Panc1 (cell line): ENCODE measurements around the gene SARS1. TPM values are rescaled to one million over a fixed set of nuclear protein-coding genes. Genes with fewer than 3 reads are reported as not detected.

Experiments used
- ATAC-seq: fragments of 200-7000 bp; cut with Tn5 transposase; 2 replicates; pipeline ENCODE4 v1.9.1; 2020; ENCODE audit warnings: mild to moderate bottlenecking, moderate library complexity
- BruUV-seq: library from RNA; stranded (reverse); fragments of 400-500 nt; replicated peaks from 2 replicates; lab custom pipeline; 2021; lab: Mats Ljungman, UMichigan
- CTCF ChIA-PET: fragments of 300-600 bp; sonication (Branson Sonifier 250); formaldehyde crosslinking; loops from one replicate; lab custom pipeline; 2022; ENCODE audit warnings: antibody characterized with exemption; lab: Charles Lee
- POLR2A ChIA-PET: fragments of 300-600 bp; sonication (Branson Sonifier 250); formaldehyde crosslinking; loops from one replicate; lab custom pipeline; 2022; ENCODE audit warnings: antibody characterized with exemption; lab: Charles Lee
- DNase-seq: peaks from one replicate; pipeline ENCODE4 v3.0.0-alpha.2; 2010; ENCODE audit warnings: low read depth, low spot score
- H3K27ac ChIP-seq: 2 replicates; pipeline ENCODE4 v1.5.1; 2011; ENCODE audit warnings: mild to moderate bottlenecking, low read length, inconsistent platforms
- H3K27me3 ChIP-seq: fragments of 200-500 bp; sonication (Bioruptor generic); 2 replicates; pipeline ENCODE4 v1.6.0; 2014; ENCODE audit warnings: low read length, inconsistent platforms; ENCODE audit not compliant: control insufficient read depth, insufficient read depth
- H3K36me3 ChIP-seq: fragments of 200-500 bp; sonication (Bioruptor generic); 2 replicates; pipeline ENCODE4 v1.5.1; 2014; ENCODE audit warnings: inconsistent platforms, mild to moderate bottlenecking, low read length, moderate library complexity; ENCODE audit not compliant: control insufficient read depth, insufficient read depth
- H3K4me1 ChIP-seq: 2 replicates; pipeline ENCODE4 v1.5.1; 2011; ENCODE audit warnings: inconsistent platforms, mild to moderate bottlenecking, low read length, moderate library complexity; ENCODE audit not compliant: control insufficient read depth, insufficient read depth
- H3K4me3 ChIP-seq, 2 experiments: 2 replicates each; pipeline ENCODE4 v1.5.1; 2011 to 2012; ENCODE audit warnings: low read depth in 2 of 2, low read length in 2 of 2, mild to moderate bottlenecking in 2 of 2, inconsistent platforms in 1 of 2, moderate library complexity in 1 of 2
- H3K9me3 ChIP-seq: fragments of 200-500 bp; sonication (Bioruptor generic); 2 replicates; pipeline ENCODE4 v1.5.1; 2014; ENCODE audit warnings: low read depth, mild to moderate bottlenecking, inconsistent platforms, low read length, moderate library complexity; ENCODE audit not compliant: control insufficient read depth, insufficient read depth
- POLR2AphosphoS5 ChIP-seq: IDR thresholded peaks from 2 replicates; pipeline ENCODE4 v1.6.1; 2012; ENCODE audit warnings: mild to moderate bottlenecking, low read depth, low read length, moderate library complexity
- SIN3A ChIP-seq: IDR thresholded peaks from 2 replicates; pipeline ENCODE4 v1.6.1; 2012; ENCODE audit warnings: low read depth, mild to moderate bottlenecking, low read length, moderate library complexity, borderline replicate concordance; ENCODE audit not compliant: insufficient read depth
- TCF7L2 ChIP-seq: IDR thresholded peaks from 2 replicates; pipeline ENCODE4 v1.6.1; 2011; ENCODE audit warnings: mild to moderate bottlenecking, low read depth, low read length, inconsistent platforms
- in situ Hi-C: cut with HindIII; loops from 2 replicates; pipeline ENCODE4 v1.10.0; 2016; ENCODE audit warnings: low sequenced_read_pairs, low pct_unique_long_range_greater_than_20kb
- intact Hi-C: fragments of 100-400 bp; cut with micrococcal nuclease; formaldehyde crosslinking; loops from one replicate; pipeline ENCODE4 v1.10.0; 2022; ENCODE audit not compliant: unreplicated experiment
- total RNA-seq: library from RNA; stranded (reverse); gene quantifications from one replicate; pipeline ENCODE4 v1.2.1, GENCODE V29; 2021; ENCODE audit not compliant: unreplicated experiment
- TF ChIP-seq, protein P1 (sequence below): fragments of 450-650 bp; IDR thresholded peaks from 2 replicates; pipeline ENCODE4 v1.5.1; 2017; ENCODE audit warnings: mild to moderate bottlenecking
- TF ChIP-seq, protein P2 (sequence below), 2 experiments: IDR thresholded peaks; 2 replicates each; pipeline ENCODE4 v1.6.1; 2011 to 2012; ENCODE audit warnings: low read depth in 2 of 2, control low read depth in 1 of 2, low read length in 1 of 2, mild to moderate bottlenecking in 1 of 2, moderate library complexity in 1 of 2; ENCODE audit not compliant: insufficient read depth in 1 of 2

The SARS1 gene
- total RNA-seq, 1 experiment from 2014 or later: 115 TPM

DNA sequence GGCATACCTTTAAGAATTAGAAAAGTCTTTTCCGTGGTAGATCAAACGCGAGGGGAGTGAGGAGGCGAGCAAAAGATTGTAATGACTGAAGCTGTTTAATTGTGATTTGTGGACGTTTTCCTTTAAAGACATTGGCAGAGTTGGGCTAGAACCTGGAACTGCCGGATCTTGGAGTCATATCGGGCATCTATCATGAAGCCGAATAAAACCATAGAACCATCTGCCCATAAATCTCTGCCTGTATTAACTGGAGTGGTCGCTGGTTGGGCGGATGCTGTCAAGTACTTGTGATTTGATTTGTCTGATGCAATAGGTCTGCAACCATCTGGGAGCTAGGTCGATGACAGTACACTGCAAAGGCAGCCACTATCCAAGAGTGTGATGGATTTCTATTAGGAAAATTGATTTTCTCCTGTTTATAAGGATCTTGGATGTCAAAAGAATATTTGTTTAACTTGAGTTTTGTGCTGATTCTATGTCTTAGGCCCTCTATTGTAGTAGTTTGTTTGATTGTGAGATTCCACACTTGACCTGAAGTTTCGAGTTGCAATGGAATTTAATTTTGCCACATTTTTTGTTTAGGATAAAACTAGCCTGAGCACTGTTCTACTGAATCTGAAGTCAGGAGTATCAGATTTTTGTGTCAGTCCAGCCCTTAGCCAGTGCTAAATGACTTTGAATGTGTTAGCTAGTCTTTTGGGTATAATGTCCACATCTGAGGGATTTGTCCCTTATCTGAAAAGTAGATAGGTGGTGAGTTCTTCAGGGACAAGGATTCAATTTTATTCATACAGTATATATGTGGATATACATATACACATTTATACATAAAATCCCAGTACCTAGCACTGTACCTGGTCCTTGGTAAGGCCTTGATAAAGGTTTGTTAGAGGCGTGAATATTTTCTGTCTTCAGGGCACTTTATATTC lies 1.2 kb downstream of the SARS1 start:
- H3K27ac ChIP-seq: peak overlapping the region; percentile 77
- no peaks in the 10 kb centered on the region for H3K9me3 ChIP-seq
- no peaks in the 10 kb centered on the region for H3K27me3 ChIP-seq
- ChIA-PET CTCF (no interaction called here), POLR2A (no interaction called here)
- intact Hi-C loops (no loop called here), in situ Hi-C loops (no loop called here)
- no peak for DNase-seq
- H3K4me1 ChIP-seq: peaks cover 20% of the 10 kb centered on the region
- TSS peak; percentile 80 for BruUV-seq
- no peak; the same call in 1 of the 2 replicates for TF ChIP-seq SIN3A
- TF ChIP-seq, protein P1, sequence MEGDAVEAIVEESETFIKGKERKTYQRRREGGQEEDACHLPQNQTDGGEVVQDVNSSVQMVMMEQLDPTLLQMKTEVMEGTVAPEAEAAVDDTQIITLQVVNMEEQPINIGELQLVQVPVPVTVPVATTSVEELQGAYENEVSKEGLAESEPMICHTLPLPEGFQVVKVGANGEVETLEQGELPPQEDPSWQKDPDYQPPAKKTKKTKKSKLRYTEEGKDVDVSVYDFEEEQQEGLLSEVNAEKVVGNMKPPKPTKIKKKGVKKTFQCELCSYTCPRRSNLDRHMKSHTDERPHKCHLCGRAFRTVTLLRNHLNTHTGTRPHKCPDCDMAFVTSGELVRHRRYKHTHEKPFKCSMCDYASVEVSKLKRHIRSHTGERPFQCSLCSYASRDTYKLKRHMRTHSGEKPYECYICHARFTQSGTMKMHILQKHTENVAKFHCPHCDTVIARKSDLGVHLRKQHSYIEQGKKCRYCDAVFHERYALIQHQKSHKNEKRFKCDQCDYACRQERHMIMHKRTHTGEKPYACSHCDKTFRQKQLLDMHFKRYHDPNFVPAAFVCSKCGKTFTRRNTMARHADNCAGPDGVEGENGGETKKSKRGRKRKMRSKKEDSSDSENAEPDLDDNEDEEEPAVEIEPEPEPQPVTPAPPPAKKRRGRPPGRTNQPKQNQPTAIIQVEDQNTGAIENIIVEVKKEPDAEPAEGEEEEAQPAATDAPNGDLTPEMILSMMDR: no peak
- no peak for TF ChIP-seq TCF7L2
- no peak; the same call in 1 of the 2 replicates for TF ChIP-seq POLR2AphosphoS5
- TF ChIP-seq, protein P2, sequence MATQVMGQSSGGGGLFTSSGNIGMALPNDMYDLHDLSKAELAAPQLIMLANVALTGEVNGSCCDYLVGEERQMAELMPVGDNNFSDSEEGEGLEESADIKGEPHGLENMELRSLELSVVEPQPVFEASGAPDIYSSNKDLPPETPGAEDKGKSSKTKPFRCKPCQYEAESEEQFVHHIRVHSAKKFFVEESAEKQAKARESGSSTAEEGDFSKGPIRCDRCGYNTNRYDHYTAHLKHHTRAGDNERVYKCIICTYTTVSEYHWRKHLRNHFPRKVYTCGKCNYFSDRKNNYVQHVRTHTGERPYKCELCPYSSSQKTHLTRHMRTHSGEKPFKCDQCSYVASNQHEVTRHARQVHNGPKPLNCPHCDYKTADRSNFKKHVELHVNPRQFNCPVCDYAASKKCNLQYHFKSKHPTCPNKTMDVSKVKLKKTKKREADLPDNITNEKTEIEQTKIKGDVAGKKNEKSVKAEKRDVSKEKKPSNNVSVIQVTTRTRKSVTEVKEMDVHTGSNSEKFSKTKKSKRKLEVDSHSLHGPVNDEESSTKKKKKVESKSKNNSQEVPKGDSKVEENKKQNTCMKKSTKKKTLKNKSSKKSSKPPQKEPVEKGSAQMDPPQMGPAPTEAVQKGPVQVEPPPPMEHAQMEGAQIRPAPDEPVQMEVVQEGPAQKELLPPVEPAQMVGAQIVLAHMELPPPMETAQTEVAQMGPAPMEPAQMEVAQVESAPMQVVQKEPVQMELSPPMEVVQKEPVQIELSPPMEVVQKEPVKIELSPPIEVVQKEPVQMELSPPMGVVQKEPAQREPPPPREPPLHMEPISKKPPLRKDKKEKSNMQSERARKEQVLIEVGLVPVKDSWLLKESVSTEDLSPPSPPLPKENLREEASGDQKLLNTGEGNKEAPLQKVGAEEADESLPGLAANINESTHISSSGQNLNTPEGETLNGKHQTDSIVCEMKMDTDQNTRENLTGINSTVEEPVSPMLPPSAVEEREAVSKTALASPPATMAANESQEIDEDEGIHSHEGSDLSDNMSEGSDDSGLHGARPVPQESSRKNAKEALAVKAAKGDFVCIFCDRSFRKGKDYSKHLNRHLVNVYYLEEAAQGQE (IDR thresholded peaks at IDR 0.05; ENCODE audit: insufficient read depth in 1 of 2, low read depth in 2 of 2, low read length in 1 of 2): no peak
- ATAC-seq: no peak
- H3K36me3 ChIP-seq: peaks cover 3% of the 10 kb centered on the region; the same call in 1 of the 2 replicates
- peak overlapping the region; percentile 67 to 97 for H3K4me3 ChIP-seq

DNA sequence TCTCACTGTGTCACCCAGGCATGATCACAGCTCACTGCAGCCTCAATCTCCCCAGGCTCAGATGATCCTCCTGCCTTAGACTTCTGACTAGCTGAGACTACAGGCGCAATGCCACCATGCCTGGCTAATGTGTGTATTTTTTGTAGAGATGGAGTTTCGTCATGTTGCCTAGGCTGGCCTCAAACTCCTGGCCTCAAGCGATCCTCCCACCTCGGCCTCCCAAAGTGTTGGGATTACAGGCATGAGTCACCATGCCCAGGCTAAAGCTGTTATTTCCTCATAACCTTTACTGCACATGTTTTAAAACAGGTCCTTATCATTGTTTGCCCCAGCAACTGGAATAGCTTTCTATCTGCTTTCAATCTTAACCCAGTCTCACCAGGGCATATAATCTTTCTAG lies 2.9 kb downstream of the SARS1 start:
- ATAC-seq (no peak), DNase-seq (no peak)
- Histone ChIP-seq H3K4me3 (peak overlapping the region in 1 of 2 experiments; percentile 14; a peak in 1 of 4 replicates), H3K27me3 (no peaks in the 10 kb centered on the region), H3K4me1 (peaks cover 20% of the 10 kb centered on the region), H3K36me3 (peaks cover 3% of the 10 kb centered on the region; the same call in 1 of the 2 replicates), H3K9me3 (no peaks in the 10 kb centered on the region), H3K27ac (no peak overlapping the region)
- ChIA-PET CTCF (no interaction called here), POLR2A (no interaction called here)
- no peak for TF ChIP-seq TCF7L2
- TF ChIP-seq POLR2AphosphoS5: no peak
- TF ChIP-seq, protein P1: no peak
- TF ChIP-seq, protein P2 (IDR thresholded peaks at IDR 0.05; ENCODE audit: insufficient read depth in 1 of 2, low read depth in 2 of 2, low read length in 1 of 2): no peak
- TF ChIP-seq SIN3A: no peak
- intact Hi-C loops: no loop called here
- in situ Hi-C loops: no loop called here
- BruUV-seq: no TSS peak
